ENCODE results near the gene MICU1.
"Not testable (repeated sequence)": the region's sequence is repeated elsewhere in the genome, so short reads cannot be mapped to it uniquely, and the experiment has no call there.

The MICU1 gene

GRCh38 chr10:72442969-72443368, 182.9 kb downstream of the MICU1 start:
- not testable (repeated sequence) for ATAC-seq

- TF ChIP-seq PPARA (CRISPR knock-in tag; IDR thresholded peaks at IDR 0.05; ENCODE audit: borderline replicate concordance) (no peak), TSHZ2 (CRISPR knock-in tag; IDR thresholded peaks at IDR 0.05) (no peak), RARB (CRISPR knock-in tag; IDR thresholded peaks at IDR 0.05) (no peak), ARNTL (CRISPR knock-in tag; IDR thresholded peaks at IDR 0.05; ENCODE audit: borderline replicate concordance, low read depth) (no peak), GLIS3 (CRISPR knock-in tag; IDR thresholded peaks at IDR 0.05) (no peak), PATZ1 (CRISPR knock-in tag; IDR thresholded peaks at IDR 0.05; ENCODE audit: borderline replicate concordance) (no peak), SNAI2 (CRISPR knock-in tag; IDR thresholded peaks at IDR 0.05) (no peak), TCF4 (CRISPR knock-in tag; IDR thresholded peaks at IDR 0.05; ENCODE audit: borderline replicate concordance) (no peak)
- no peak for ATAC-seq
Measured at GRCh38 chr10:72435570-72435969, 190.3 kb downstream of the MICU1 start.

- ATAC-seq, result not testable (repeated sequence)
Measured at GRCh38 chr10:72430936-72431335, 194.9 kb downstream of the MICU1 start.

GRCh38 chr10:72429931-72430330, 195.9 kb downstream of the MICU1 start:
- ATAC-seq, result no peak
- TF ChIP-seq TCF4 (CRISPR knock-in tag; IDR thresholded peaks at IDR 0.05; ENCODE audit: borderline replicate concordance), result no peak

- TF ChIP-seq PATZ1 (CRISPR knock-in tag; IDR thresholded peaks at IDR 0.05; ENCODE audit: borderline replicate concordance) (no peak), PPARA (CRISPR knock-in tag; IDR thresholded peaks at IDR 0.05; ENCODE audit: borderline replicate concordance) (no peak), RARB (CRISPR knock-in tag; IDR thresholded peaks at IDR 0.05) (no peak), ESRRG (CRISPR knock-in tag; IDR thresholded peaks at IDR 0.05) (no peak), ZFP3 (CRISPR knock-in tag; IDR thresholded peaks at IDR 0.05) (no peak), ZNF8 (CRISPR knock-in tag; IDR thresholded peaks at IDR 0.05) (no peak), ZC3H10 (CRISPR knock-in tag; IDR thresholded peaks at IDR 0.05) (no peak), TSHZ2 (CRISPR knock-in tag; IDR thresholded peaks at IDR 0.05) (no peak), CREB5 (CRISPR knock-in tag; IDR thresholded peaks at IDR 0.05; ENCODE audit: low read depth) (no peak), ZFP30 (CRISPR knock-in tag; IDR thresholded peaks at IDR 0.05) (no peak), TOX (CRISPR knock-in tag; IDR thresholded peaks at IDR 0.05; ENCODE audit: borderline replicate concordance) (no peak), GLIS3 (CRISPR knock-in tag; IDR thresholded peaks at IDR 0.05) (no peak), TCF4 (CRISPR knock-in tag; IDR thresholded peaks at IDR 0.05; ENCODE audit: borderline replicate concordance) (no peak), SNAI2 (CRISPR knock-in tag; IDR thresholded peaks at IDR 0.05) (no peak), ZNF565 (CRISPR knock-in tag; conservative IDR thresholded peaks at IDR 0.05; ENCODE audit: low read depth) (no peak), OSR1 (CRISPR knock-in tag; IDR thresholded peaks at IDR 0.05) (no peak), ISL1 (CRISPR knock-in tag; IDR thresholded peaks at IDR 0.05) (no peak), CSRNP3 (CRISPR knock-in tag; IDR thresholded peaks at IDR 0.05) (no peak), BACH2 (CRISPR knock-in tag; IDR thresholded peaks at IDR 0.05; ENCODE audit: borderline replicate concordance) (no peak)
- no peak for ATAC-seq
Measured at GRCh38 chr10:72426986-72427385, 198.9 kb downstream of the MICU1 start.
